Ishikawa (cell line): Measurements from ENCODE around the gene CYS1.

Experiments
- EP300 ChIP-seq: IDR thresholded peaks from 2 replicates; pipeline ENCODE4 v1.6.1; 2012; ENCODE audit warnings: borderline replicate concordance
- NFIC ChIP-seq: IDR thresholded peaks from 2 replicates; pipeline ENCODE4 v1.6.1; 2012
- RAD21 ChIP-seq: IDR thresholded peaks from 2 replicates; pipeline ENCODE4 v1.6.1; 2012; ENCODE audit warnings: low read depth
- TEAD4 ChIP-seq: IDR thresholded peaks from 2 replicates; pipeline ENCODE4 v1.6.1; 2012
- YY1 ChIP-seq: IDR thresholded peaks from 2 replicates; pipeline ENCODE4 v1.6.1; 2012; ENCODE audit warnings: low read depth
- ZBTB7A ChIP-seq: IDR thresholded peaks from 2 replicates; pipeline ENCODE4 v1.6.1; 2012; ENCODE audit warnings: low read depth
- TF ChIP-seq, protein P1 (sequence below): IDR thresholded peaks from 2 replicates; pipeline ENCODE4 v1.6.1; 2012; ENCODE audit warnings: low read depth, mild to moderate bottlenecking
- TF ChIP-seq, protein P2 (sequence below): IDR thresholded peaks from 2 replicates; pipeline ENCODE4 v1.6.1; 2012
- TF ChIP-seq, protein P3 (sequence below): IDR thresholded peaks from 2 replicates; pipeline ENCODE4 v1.6.1; 2012

DNA sequence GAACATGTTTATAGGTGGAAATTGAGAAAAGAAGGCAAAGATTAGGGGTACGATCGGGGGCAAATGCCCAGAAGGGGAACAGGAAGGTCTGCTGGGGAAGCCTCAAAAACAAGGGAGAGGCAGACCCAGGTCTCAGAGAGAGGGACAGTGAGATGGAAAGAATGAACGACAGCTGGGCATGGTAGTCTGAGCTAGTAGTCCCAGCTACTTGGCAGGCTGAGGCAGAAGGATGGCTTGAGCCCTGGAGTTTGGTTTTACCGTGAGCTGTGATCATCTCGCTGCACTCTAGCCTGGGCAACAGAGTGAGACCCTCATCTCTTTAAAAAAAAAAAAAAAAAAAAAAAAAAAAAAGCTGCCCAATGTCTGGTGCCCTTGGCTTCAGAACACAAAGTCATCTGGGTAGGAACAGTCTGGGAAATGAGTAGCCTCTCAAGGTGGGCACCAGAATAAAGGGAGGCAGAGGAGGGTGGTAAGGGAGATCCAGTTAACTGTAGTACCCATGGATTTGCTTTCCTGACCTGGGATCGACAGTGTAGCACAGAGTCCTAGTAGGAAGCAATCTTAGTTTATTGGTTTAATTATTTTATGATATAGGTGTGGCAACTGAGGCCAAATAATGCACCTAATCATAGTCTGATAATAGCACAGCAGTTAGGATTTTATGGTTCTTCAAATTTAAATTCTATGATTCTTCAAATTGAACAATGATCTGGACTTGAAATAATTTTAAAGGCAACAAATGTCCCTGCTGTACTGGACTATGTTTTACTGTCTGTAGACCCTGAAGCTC lies 45.8 kb upstream of the CYS1 start:
- TF ChIP-seq, protein P1, sequence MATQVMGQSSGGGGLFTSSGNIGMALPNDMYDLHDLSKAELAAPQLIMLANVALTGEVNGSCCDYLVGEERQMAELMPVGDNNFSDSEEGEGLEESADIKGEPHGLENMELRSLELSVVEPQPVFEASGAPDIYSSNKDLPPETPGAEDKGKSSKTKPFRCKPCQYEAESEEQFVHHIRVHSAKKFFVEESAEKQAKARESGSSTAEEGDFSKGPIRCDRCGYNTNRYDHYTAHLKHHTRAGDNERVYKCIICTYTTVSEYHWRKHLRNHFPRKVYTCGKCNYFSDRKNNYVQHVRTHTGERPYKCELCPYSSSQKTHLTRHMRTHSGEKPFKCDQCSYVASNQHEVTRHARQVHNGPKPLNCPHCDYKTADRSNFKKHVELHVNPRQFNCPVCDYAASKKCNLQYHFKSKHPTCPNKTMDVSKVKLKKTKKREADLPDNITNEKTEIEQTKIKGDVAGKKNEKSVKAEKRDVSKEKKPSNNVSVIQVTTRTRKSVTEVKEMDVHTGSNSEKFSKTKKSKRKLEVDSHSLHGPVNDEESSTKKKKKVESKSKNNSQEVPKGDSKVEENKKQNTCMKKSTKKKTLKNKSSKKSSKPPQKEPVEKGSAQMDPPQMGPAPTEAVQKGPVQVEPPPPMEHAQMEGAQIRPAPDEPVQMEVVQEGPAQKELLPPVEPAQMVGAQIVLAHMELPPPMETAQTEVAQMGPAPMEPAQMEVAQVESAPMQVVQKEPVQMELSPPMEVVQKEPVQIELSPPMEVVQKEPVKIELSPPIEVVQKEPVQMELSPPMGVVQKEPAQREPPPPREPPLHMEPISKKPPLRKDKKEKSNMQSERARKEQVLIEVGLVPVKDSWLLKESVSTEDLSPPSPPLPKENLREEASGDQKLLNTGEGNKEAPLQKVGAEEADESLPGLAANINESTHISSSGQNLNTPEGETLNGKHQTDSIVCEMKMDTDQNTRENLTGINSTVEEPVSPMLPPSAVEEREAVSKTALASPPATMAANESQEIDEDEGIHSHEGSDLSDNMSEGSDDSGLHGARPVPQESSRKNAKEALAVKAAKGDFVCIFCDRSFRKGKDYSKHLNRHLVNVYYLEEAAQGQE, result no peak
- TF ChIP-seq, protein P2, sequence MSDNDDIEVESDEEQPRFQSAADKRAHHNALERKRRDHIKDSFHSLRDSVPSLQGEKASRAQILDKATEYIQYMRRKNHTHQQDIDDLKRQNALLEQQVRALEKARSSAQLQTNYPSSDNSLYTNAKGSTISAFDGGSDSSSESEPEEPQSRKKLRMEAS, result no peak
- TF ChIP-seq EP300, result no peak
- TF ChIP-seq YY1, result no peak
- no peak for TF ChIP-seq RAD21
- TF ChIP-seq ZBTB7A, result no peak
- no peak for TF ChIP-seq NFIC
- TF ChIP-seq TEAD4, result no peak
- TF ChIP-seq, protein P3, sequence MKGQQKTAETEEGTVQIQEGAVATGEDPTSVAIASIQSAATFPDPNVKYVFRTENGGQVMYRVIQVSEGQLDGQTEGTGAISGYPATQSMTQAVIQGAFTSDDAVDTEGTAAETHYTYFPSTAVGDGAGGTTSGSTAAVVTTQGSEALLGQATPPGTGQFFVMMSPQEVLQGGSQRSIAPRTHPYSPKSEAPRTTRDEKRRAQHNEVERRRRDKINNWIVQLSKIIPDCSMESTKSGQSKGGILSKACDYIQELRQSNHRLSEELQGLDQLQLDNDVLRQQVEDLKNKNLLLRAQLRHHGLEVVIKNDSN, result no peak
